BE2C (cell line): ENCODE results near the gene RASL10B.

Source experiments
- DNase-seq: peaks from one replicate; pipeline ENCODE4 v3.0.0-alpha.2; 2020
- H3K27me3 ChIP-seq: fragments of 250-450 bp; sonication (Bioruptor Pico); 2 replicates; pipeline ENCODE4 v1.5.1; 2020; ENCODE audit warnings: mild to moderate bottlenecking
- H3K36me3 ChIP-seq: fragments of 250-450 bp; sonication (Bioruptor Pico); 2 replicates; pipeline ENCODE4 v1.5.1; 2020; ENCODE audit warnings: mild to moderate bottlenecking
- H3K4me1 ChIP-seq: fragments of 250-450 bp; sonication (Bioruptor Pico); 2 replicates; pipeline ENCODE4 v1.5.1; 2020
- H3K4me3 ChIP-seq: 2 replicates; pipeline ENCODE4 v1.5.1; 2011; ENCODE audit warnings: low read depth, low read length
- H3K9me3 ChIP-seq: fragments of 250-450 bp; sonication (Bioruptor Pico); 2 replicates; pipeline ENCODE4 v1.5.1; 2020
- CTCF ChIP-seq: IDR thresholded peaks from 2 replicates; pipeline ENCODE4 v1.5.1; 2012; ENCODE audit warnings: mild to moderate bottlenecking, low read depth, low read length

RASL10B gene

GRCh38 chr17:35725058-35725457, 6.4 kb upstream of the RASL10B start:
- H3K36me3 ChIP-seq = peaks cover 26% of the 10 kb centered on the region
- TF ChIP-seq CTCF = no peak
- H3K4me3 ChIP-seq = no peak overlapping the region
- no peaks in the 10 kb centered on the region for H3K9me3 ChIP-seq
- no peaks in the 10 kb centered on the region for H3K27me3 ChIP-seq
- DNase-seq = no peak
- H3K4me1 ChIP-seq = peaks cover 24% of the 10 kb centered on the region

- Histone ChIP-seq H3K27me3 (no peaks in the 10 kb centered on the region), H3K9me3 (no peaks in the 10 kb centered on the region), H3K36me3 (peaks cover 26% of the 10 kb centered on the region), H3K4me3 (no peak overlapping the region), H3K4me1 (peaks cover 24% of the 10 kb centered on the region)
- no peak for TF ChIP-seq CTCF
- DNase-seq = no peak
Observed at GRCh38 chr17:35725802-35726126, 5.7 kb upstream of the RASL10B start.

GRCh38 chr17:35726127-35726952, 5.1 kb upstream of the RASL10B start:
- TF ChIP-seq CTCF = no peak
- Histone ChIP-seq H3K4me1 (peaks cover 24% of the 10 kb centered on the region), H3K36me3 (peaks cover 26% of the 10 kb centered on the region), H3K9me3 (no peaks in the 10 kb centered on the region), H3K27me3 (no peaks in the 10 kb centered on the region), H3K4me3 (no peak overlapping the region)
- peak; percentile 94 for DNase-seq

- no peak for TF ChIP-seq CTCF
- Histone ChIP-seq H3K4me3 (no peak overlapping the region), H3K9me3 (no peaks in the 10 kb centered on the region), H3K36me3 (peaks cover 26% of the 10 kb centered on the region), H3K4me1 (peaks cover 24% of the 10 kb centered on the region), H3K27me3 (no peaks in the 10 kb centered on the region)
- DNase-seq = no peak
Observed at GRCh38 chr17:35726953-35727460, 4.4 kb upstream of the RASL10B start.

- H3K9me3 ChIP-seq = no peaks in the 10 kb centered on the region
- H3K36me3 ChIP-seq = peaks cover 26% of the 10 kb centered on the region
- no peak overlapping the region for H3K4me3 ChIP-seq
- peaks cover 24% of the 10 kb centered on the region for H3K4me1 ChIP-seq
- no peak for TF ChIP-seq CTCF
- no peak for DNase-seq
- H3K27me3 ChIP-seq = no peaks in the 10 kb centered on the region
Observed at GRCh38 chr17:35727635-35728034, 3.8 kb upstream of the RASL10B start.

GRCh38 chr17:35728551-35728950, 2.9 kb upstream of the RASL10B start:
- Histone ChIP-seq H3K4me1 (peaks cover 26% of the 10 kb centered on the region), H3K9me3 (no peaks in the 10 kb centered on the region), H3K4me3 (no peak overlapping the region), H3K36me3 (peaks cover 24% of the 10 kb centered on the region), H3K27me3 (no peaks in the 10 kb centered on the region)
- no peak for DNase-seq
- no peak for TF ChIP-seq CTCF
